Adipocyte (in vitro differentiated cells): Measurements from ENCODE around the gene GALNT8.

ENCODE experiments used
- DNase-seq: peaks from one replicate; pipeline ENCODE4 v3.0.0-alpha.2; 2015; ENCODE audit warnings: low read depth
- H3K27me3 ChIP-seq: replicated peaks from 2 replicates; pipeline ENCODE4 v1.7.0; 2013; ENCODE audit warnings: mild to moderate bottlenecking, low read length, moderate library complexity; ENCODE audit not compliant: control insufficient read depth, insufficient read depth
- H3K36me3 ChIP-seq: 2 replicates; pipeline ENCODE4 v1.7.0; 2013; ENCODE audit warnings: low read length, mild to moderate bottlenecking, moderate library complexity; ENCODE audit not compliant: control insufficient read depth, insufficient read depth, severe bottlenecking
- H3K4me1 ChIP-seq: 2 replicates; pipeline ENCODE4 v1.7.0; 2013; ENCODE audit warnings: mild to moderate bottlenecking, low read length, moderate library complexity; ENCODE audit not compliant: control insufficient read depth, insufficient read depth
- H3K4me3 ChIP-seq: 2 replicates; pipeline ENCODE4 v1.7.0; 2013; ENCODE audit warnings: mild to moderate bottlenecking, low read length, moderate library complexity
- H3K9ac ChIP-seq: 2 replicates; pipeline ENCODE4 v1.7.0; 2013; ENCODE audit warnings: mild to moderate bottlenecking, low read length, moderate library complexity
- H3K9me3 ChIP-seq: 2 replicates; pipeline ENCODE4 v1.7.0; 2013; ENCODE audit warnings: mild to moderate bottlenecking, low read length, moderate library complexity; ENCODE audit not compliant: control insufficient read depth

Gene GALNT8

DNA sequence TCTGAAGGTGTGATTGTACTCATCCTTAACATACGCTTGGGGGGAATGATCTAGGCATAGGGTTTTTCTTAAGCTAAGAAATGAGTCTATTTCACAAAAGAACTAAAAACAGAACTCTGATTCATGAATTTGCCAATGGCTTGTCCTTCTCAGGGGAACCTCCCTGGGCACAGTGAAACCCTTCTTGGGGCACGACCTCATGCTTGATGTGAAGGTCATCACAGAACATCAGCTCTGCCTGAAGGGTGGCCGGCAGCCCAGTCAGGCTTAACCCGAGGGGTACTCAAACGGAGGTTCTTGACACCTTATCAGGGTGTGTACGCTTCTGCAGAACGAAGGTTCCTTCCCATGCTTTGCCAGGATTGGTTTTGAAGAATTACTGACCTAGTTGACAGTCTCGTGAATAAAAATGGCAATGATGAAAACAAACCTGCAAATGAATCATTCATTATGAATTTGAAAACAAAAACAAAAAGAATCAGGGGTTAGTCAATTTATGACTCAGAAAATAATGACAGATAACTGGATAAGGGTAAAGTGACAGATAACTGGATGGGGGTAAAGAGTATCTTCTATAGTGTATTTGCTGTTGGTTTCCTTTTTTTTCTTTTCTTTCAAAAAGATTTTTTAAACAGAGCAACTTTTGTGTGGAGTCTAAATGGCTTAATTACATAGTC, 86.4 kb downstream of the GALNT8 start:
- DNase-seq = no peak
- H3K9ac ChIP-seq = no peak overlapping the region
- H3K4me1 ChIP-seq = peaks cover 5% of the 10 kb centered on the region
- H3K36me3 ChIP-seq = no peaks in the 10 kb centered on the region
- no peaks in the 10 kb centered on the region for H3K9me3 ChIP-seq
- H3K4me3 ChIP-seq = no peak overlapping the region
- peaks cover 50% of the 10 kb centered on the region for H3K27me3 ChIP-seq

DNA sequence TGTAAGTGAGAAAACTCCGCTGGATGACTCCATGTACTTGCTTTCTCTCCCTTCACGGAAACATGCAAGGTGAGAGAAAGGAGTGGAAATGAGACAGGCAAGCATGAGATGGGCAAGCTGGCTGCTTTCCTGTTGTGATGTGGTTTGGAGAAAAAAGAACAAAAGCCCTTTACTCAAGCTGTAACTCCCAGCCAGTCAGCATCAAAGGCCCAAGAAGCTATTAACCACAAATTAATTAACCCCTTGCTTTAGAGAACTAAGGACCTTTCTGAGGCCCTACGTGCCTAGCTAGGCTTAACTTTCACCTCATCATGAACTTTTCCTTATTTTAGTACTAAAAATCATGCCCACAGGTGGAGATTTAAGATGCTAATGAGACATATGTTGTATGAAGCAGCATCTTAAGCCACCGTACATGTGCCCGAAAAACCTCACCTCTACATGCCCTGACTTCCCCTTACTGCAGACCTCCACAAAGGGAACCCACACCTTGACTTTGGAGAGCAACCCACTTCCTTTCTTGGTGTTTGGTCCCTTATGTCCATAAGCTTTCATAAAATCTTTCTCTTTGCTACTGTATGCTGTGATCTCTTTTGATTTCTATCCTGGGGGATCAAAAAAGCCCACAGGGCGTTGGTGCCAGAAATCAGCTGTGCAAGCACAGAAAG, 87.0 kb downstream of the GALNT8 start:
- peaks cover 57% of the 10 kb centered on the region for H3K27me3 ChIP-seq

DNA sequence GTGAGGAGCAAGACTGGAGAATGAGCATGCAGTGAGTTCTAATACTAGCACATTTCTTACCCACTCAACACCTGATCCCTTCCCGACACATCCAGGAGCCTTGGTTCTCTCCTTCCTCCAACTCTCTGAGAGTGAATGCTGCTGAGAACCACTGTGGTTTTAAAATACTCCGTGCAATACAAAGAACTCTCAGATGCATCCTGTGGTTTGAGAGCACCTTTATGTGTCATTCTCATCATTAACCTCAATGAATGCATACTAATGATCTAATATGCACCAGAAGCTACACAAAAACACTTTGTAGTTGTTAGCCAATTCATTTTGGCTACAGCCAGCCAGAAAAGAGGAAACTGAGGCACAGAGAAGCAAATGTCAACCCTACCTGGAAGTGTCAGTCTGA, 87.6 kb downstream of the GALNT8 start:
- Histone ChIP-seq H3K27me3 (peaks cover 63% of the 10 kb centered on the region), H3K9ac (no peak overlapping the region), H3K4me3 (no peak overlapping the region), H3K9me3 (no peaks in the 10 kb centered on the region), H3K4me1 (peaks cover 5% of the 10 kb centered on the region), H3K36me3 (no peaks in the 10 kb centered on the region)
- DNase-seq = no peak

More for the DNA sequence above, 87.0 kb downstream of the GALNT8 start:
- Histone ChIP-seq H3K4me3 (no peak overlapping the region), H3K9ac (no peak overlapping the region), H3K36me3 (no peaks in the 10 kb centered on the region), H3K9me3 (no peaks in the 10 kb centered on the region), H3K4me1 (peaks cover 5% of the 10 kb centered on the region)
- no peak for DNase-seq

GRCh38 chr12:4809013-4809448, 88.8 kb downstream of the GALNT8 start:
- no peak for DNase-seq
- Histone ChIP-seq H3K9ac (no peak overlapping the region), H3K27me3 (peaks cover 75% of the 10 kb centered on the region), H3K9me3 (no peaks in the 10 kb centered on the region), H3K4me3 (peak overlapping the region; percentile 52), H3K36me3 (no peaks in the 10 kb centered on the region), H3K4me1 (peaks cover 5% of the 10 kb centered on the region)

DNA sequence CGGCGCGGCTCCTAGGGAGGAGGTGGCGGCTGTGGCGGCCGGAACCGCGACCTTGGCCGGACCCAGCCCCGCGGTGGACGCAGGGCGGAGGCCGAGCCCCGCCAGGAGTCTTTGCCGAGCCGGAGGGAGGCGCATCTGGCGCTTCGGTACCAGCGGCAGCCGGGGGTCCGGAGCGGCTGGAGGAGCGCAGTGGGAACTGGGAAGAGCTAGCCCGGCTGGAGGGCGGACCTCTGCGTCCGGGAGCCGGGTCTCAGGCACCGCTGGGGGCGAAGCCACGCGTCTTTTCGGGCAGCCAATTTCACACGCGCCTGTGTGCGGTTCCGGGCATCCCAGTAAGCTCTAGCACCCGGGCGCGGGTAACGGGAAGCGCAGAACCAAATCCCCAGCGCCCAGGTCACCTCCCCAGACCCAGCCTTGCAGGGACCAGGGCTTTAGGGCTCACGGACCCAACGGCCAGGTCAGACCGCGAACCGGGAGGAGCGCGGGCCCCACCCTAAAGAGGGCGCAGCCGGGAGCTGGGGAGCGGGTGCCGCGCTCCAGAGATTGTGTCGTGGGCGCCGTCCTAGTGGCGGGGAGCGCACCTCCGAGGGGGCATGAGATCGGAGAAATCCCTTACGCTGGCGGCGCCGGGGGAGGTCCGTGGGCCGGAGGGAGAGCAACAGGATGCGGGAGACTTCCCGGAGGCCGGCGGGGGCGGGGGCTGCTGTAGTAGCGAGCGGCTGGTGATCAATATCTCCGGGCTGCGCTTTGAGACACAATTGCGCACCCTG, 89.4 kb downstream of the GALNT8 start:
- Histone ChIP-seq H3K9me3 (no peaks in the 10 kb centered on the region), H3K27me3 (peaks cover 77% of the 10 kb centered on the region), H3K9ac (no peak overlapping the region), H3K4me1 (peaks cover 5% of the 10 kb centered on the region), H3K4me3 (peak overlapping the region; percentile 52), H3K36me3 (no peaks in the 10 kb centered on the region)
- DNase-seq = peak; percentile 1

GRCh38 chr12:4810219-4810671, 90.0 kb downstream of the GALNT8 start:
- Histone ChIP-seq H3K4me1 (peaks cover 5% of the 10 kb centered on the region), H3K27me3 (peaks cover 77% of the 10 kb centered on the region), H3K9me3 (no peaks in the 10 kb centered on the region), H3K4me3 (no peak overlapping the region), H3K36me3 (no peaks in the 10 kb centered on the region), H3K9ac (no peak overlapping the region)
- DNase-seq = no peak

DNA sequence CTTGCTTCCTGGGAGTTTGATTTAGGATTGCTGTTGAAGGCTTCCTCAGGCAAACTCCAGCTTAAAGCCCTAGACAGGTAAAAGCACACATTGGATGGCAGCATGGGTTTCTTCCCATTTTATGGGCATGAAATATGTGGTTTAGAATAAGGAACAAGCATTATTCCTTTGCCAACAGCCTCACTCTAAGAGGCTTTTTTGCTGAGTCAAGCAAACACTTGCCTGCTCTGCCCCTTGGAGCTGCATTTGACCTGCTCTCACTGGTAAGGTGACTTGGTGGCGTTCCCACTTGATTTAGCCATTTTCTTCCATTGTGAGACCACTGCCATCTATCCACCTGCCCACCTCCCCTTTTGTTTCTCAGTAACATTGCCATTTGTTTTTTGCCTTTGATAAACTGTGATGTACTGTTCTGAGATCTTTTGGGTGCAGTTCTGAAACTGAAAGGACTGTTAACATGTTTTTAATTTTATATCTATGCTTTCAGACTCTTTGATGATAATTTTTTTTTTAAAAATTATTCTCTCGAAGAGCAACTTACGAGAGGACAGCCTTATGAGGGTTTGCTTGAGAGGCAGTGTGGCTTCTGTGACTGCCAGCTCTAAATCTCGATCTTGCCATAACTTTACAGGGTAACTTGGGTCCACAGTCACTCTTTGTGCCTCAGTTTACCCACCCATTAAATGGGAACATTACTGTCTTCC, 92.6 kb downstream of the GALNT8 start:
- H3K4me3 ChIP-seq = no peak overlapping the region
- H3K36me3 ChIP-seq = no peaks in the 10 kb centered on the region
- H3K27me3 ChIP-seq = peaks cover 77% of the 10 kb centered on the region
- no peak overlapping the region for H3K9ac ChIP-seq
- no peaks in the 10 kb centered on the region for H3K9me3 ChIP-seq
- peaks cover 5% of the 10 kb centered on the region for H3K4me1 ChIP-seq
- no peak for DNase-seq

GRCh38 chr12:4813741-4814140, 93.5 kb downstream of the GALNT8 start:
- peaks cover 5% of the 10 kb centered on the region for H3K4me1 ChIP-seq
- H3K36me3 ChIP-seq = no peaks in the 10 kb centered on the region
- peaks cover 70% of the 10 kb centered on the region for H3K27me3 ChIP-seq
- no peak overlapping the region for H3K9ac ChIP-seq
- no peak for DNase-seq
- H3K9me3 ChIP-seq = no peaks in the 10 kb centered on the region
- H3K4me3 ChIP-seq = no peak overlapping the region

DNA sequence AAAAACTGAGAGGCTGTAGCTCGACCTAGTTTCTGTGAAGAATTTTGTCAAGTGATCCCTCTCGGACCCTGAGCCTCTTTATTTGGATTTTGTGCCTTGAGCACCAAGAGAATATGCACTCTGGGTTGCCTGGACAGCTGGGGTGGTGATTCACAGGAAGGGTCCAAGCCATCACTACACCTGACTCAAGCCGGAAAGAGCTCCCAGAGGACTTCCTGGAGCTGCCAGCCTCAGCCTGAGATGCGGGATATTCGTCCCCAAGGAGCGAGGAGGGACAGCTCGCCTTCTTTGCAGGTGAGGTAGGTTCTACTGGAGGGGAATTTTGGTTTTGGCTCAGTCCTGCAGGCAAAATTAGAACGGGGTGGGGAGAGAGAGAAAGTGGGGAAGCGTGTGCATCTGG, 94.3 kb downstream of the GALNT8 start:
- Histone ChIP-seq H3K4me1 (peaks cover 4% of the 10 kb centered on the region), H3K9me3 (no peaks in the 10 kb centered on the region), H3K4me3 (no peak overlapping the region), H3K27me3 (peaks cover 66% of the 10 kb centered on the region), H3K9ac (no peak overlapping the region), H3K36me3 (no peaks in the 10 kb centered on the region)
- DNase-seq = no peak

DNA sequence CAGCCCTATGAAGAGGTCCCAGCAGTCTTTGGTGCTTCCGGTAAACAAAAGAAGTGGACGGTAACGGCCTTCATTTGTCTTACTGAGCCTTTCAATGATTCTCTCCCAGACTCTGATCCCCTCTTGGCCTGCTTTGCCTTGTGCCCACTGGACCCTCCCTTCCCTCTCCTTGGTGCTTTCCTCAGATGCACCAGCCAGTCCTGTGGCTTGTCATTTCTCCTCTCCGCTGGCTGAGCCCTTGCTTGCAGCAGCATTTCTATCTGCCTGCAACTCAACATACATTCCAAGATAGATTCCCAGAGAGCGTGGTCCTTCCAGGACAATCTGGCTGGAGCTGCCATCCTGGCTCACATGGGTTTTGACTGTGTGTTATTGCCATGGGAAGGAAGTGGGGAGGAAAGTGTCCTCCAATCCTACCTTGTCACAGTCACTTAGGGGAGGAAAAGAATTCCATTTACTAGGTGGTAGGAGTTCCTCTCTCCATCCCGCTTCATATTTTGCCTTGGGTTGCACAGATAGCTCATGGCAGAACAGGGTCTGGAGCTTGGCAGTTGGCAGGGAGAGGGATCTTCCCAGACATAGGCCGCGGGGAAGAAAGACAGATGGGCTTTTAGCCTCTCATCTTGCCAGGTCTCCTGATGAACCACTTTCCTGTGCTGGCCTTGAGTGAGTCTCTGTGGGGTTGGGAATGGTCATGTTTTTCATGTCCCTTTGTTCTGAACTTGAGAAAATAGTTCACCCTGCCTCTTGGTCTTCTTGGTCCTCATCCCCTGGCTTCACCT, 96.7 kb downstream of the GALNT8 start:
- H3K36me3 ChIP-seq = no peaks in the 10 kb centered on the region
- DNase-seq = no peak
- H3K4me3 ChIP-seq = no peak overlapping the region
- H3K4me1 ChIP-seq = no peaks in the 10 kb centered on the region
- no peaks in the 10 kb centered on the region for H3K9me3 ChIP-seq
- no peak overlapping the region for H3K9ac ChIP-seq
- H3K27me3 ChIP-seq = peaks cover 45% of the 10 kb centered on the region
